Stimulated activated CD8-positive, alpha-beta memory T cell treated with anti-CD3 and anti-CD28 coated beads, Interleukin-4, amount 100 ng/mL, for 1 hour (primary cell): ENCODE measurements around the gene PHOX2B.

Experiments used
- DNase-seq, 2 donors: peaks; one replicate each; pipeline ENCODE4 v3.0.0-alpha.2; 2020; ENCODE audit warnings: low read depth in 2 of 2, low spot score in 1 of 2

The PHOX2B gene

GRCh38 chr4:41748571-41749475 is at the start of gene PHOX2B:
TSS of gene PHOX2B (minus strand) at chr4:41748725. CDS start at chr4:41748610, 115 bp downstream.
- DNase-seq, result no peak

- no peak for DNase-seq
These were observed 48.7 kb upstream of the PHOX2B start for GRCh38 chr4:41797260-41797659.

- DNase-seq, result no peak
These were observed 48.2 kb upstream of the PHOX2B start for GRCh38 chr4:41796545-41797210.

- DNase-seq, result no peak
These were observed 47.4 kb upstream of the PHOX2B start for GRCh38 chr4:41795796-41796385.

GRCh38 chr4:41792166-41792565 is 43.6 kb upstream of the PHOX2B start:
- DNase-seq, result no peak

GRCh38 chr4:41791557-41791956 is 43.0 kb upstream of the PHOX2B start:
- DNase-seq, result no peak

GRCh38 chr4:41787931-41788330 is 39.4 kb upstream of the PHOX2B start:
- no peak for DNase-seq

GRCh38 chr4:41785665-41786064 is 37.1 kb upstream of the PHOX2B start:
- DNase-seq, result no peak

GRCh38 chr4:41784191-41784979 is 35.9 kb upstream of the PHOX2B start:
- no peak for DNase-seq

GRCh38 chr4:41776466-41776865 is 27.9 kb upstream of the PHOX2B start:
- no peak for DNase-seq

- no peak for DNase-seq
These were observed 15.2 kb upstream of the PHOX2B start for GRCh38 chr4:41763729-41764128.

GRCh38 chr4:41758884-41759283 is 10.4 kb upstream of the PHOX2B start:
- no peak for DNase-seq

GRCh38 chr4:41757521-41758156 is 9.1 kb upstream of the PHOX2B start:
- no peak for DNase-seq

- DNase-seq, result no peak
These were observed 5.4 kb upstream of the PHOX2B start for GRCh38 chr4:41753942-41754341.

GRCh38 chr4:41752081-41752836 is 3.7 kb upstream of the PHOX2B start:
- no peak for DNase-seq

GRCh38 chr4:41751449-41752061 is 3.0 kb upstream of the PHOX2B start:
- no peak for DNase-seq

GRCh38 chr4:41750626-41751448 is 2.3 kb upstream of the PHOX2B start:
- DNase-seq, result no peak

- no peak for DNase-seq
These were observed 1.6 kb upstream of the PHOX2B start for GRCh38 chr4:41750121-41750625.
